GM12873 (cell line): ENCODE results near the gene ACTA2.

Experiments used
- TF ChIP-seq, protein P1 (sequence below): IDR thresholded peaks from 2 replicates; pipeline ENCODE4 v1.5.1; 2012; ENCODE audit warnings: low read depth, mild to moderate bottlenecking, moderate library complexity, low read length, control low read depth; ENCODE audit not compliant: insufficient read depth; ENCODE audit errors: missing control alignments

ACTA2 gene

DNA sequence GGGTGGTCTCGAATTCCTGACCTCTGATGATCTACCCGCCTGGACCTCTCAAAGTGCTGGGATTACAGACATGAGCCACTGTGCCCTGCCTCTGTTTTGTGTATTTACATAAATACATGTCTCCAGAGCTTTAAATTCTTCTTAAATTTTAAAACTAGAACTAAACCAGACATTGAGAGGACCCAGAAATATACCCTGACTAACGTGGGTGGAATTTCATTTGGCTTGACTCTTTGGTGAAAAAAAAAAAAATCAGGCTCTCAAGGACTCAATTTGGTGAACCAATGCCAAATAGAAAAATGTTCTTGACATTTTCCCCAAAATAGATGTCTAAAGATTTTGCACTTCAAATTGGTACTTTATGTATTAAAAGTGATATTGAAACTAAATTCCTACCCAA lies 21.4 kb upstream of the ACTA2 start:
- TF ChIP-seq, protein P1, sequence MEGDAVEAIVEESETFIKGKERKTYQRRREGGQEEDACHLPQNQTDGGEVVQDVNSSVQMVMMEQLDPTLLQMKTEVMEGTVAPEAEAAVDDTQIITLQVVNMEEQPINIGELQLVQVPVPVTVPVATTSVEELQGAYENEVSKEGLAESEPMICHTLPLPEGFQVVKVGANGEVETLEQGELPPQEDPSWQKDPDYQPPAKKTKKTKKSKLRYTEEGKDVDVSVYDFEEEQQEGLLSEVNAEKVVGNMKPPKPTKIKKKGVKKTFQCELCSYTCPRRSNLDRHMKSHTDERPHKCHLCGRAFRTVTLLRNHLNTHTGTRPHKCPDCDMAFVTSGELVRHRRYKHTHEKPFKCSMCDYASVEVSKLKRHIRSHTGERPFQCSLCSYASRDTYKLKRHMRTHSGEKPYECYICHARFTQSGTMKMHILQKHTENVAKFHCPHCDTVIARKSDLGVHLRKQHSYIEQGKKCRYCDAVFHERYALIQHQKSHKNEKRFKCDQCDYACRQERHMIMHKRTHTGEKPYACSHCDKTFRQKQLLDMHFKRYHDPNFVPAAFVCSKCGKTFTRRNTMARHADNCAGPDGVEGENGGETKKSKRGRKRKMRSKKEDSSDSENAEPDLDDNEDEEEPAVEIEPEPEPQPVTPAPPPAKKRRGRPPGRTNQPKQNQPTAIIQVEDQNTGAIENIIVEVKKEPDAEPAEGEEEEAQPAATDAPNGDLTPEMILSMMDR: no peak

DNA sequence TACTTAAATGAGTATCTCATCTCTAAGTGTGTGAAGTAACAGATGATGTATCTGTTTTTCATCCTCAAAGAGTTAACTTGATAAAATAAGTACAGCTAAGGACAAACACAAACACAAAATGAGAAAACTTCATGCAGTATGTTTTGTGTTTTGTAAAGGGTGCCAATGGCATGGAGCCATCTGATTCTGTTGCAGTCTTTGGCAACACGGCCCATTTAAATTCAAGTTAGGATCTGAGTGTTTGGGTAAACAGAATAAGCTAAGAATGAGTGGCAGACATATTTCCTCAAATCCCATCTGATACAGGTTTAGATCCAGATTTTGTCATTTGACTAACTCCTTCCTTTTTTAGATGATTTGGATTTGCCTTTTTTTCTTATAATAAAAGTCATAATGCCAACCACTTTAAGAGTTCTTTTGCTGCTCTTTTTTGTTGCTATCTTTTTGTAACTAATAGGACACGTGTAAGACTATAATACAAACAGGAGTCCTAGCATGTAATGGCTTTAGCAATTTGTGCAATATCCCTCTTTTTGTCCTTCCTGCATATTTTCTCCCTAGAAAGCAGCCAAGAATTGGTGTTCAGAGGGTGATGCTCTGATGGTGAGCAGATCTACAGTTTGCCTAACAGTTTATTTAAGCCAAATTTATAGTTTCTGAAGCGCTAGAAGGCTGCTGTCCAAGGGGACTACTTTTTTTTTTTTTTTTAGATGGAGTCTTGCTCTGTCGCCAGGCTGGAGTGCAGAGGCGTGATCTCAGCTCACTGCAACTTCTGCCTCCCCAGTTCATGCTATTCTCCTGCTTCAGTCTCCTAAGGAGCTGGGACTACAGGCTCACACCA lies 18.9 kb upstream of the ACTA2 start:
- TF ChIP-seq, protein P1: no peak

DNA sequence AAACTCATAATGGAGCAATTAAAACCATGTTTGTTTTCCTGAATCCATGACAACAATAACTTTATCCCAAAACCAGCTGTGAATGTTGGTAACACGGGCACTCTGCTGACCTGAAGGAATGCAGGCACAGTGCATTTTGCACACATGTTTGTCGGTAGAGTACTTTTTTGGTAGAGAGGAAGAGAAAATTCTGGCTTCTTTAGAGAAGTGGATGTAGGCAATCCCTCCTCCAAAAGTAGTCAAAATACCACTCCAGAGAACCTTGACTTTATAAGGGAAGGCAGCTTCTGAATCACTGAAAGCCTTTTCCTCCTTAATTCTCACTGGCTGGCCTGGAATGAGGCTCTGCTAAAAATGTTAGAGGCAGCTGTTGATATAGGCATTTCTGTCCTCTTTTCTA lies 15.8 kb upstream of the ACTA2 start:
- TF ChIP-seq, protein P1: no peak

DNA sequence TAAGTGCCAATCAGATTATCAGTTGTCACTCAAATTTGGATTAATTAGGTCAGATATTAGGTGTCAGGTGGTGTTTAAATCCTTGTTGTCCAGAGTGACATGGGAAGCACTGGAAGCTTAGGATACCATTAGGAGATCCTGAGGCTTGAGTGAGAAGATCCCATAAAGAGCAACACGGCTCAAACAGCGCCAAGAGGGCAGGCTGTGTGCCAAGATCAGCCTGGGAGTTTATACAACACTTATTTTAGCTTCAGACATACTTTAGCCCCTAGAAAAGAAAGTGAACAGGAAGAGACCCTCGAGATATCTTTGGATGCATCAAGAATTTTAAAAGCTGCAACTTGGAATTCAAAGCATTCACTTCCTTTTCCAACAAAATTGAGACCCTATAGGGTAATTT lies 14.2 kb upstream of the ACTA2 start:
- TF ChIP-seq, protein P1: no peak

DNA sequence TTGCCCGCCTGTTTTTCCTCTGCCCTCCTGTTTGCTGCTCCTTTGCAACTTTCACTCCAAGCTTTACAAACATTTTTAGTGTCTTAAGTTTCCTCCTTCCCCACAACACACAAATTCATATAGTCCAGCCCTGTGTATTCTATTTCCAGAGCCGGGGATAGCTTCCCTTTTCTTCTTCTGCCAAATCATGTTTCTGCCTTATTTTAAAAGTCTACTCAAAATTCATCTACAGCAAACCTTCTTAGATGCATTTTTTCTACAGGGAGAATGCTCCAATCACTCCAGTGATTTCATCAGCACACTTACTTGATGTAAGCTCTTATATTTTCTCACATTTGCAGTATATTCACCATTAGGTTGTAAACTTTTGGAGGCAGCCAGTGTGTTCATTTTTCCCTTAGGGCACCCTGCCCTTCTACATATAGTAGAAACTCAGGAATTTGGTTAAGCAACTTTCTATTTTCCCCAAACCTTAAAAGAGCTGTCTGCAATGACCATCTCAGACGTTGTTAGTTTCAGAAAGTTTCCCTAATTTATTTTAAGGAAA lies 12.4 kb upstream of the ACTA2 start:
- TF ChIP-seq, protein P1: no peak

DNA sequence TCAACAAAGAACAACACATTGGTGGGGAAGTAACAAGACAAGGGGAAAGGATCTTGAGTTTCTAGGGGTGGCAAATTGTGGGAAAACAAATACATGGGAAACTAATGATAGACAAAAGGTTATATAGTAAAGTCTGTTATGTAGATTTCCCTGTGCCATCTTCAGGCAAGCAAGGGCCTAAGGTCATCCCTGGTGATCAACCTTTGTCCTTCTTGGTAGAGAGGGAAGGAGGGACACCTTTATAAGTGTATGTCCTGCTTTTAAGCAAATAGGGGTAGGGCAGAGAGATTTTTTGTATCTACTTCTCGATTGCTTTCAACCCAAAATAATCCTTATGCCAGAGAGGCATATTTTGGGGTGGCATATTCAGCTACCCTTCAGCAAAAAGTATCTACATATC lies 11.8 kb upstream of the ACTA2 start:
- TF ChIP-seq, protein P1: no peak

DNA sequence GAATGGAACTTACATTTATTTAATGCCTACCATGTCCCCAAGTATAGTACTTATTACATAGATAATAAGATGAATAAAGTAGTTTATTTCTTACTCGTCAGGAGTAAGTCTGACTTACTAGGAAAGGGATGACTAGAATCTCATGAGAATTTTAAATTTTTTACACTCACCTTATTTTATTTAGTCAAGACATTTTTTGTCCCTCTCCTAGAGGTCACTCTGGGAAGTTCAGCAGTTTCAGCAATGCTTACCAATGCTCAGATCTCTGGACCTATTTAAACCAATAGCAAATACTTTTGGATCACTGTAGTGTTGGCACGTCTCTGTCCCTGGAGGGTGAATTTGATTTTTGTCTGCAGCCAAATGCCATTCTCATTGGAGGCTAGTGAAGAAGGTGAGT lies 10.7 kb upstream of the ACTA2 start:
- TF ChIP-seq, protein P1: peak; percentile 18
